CD4-positive, alpha-beta memory T cell (primary cell): ENCODE data around the gene STAB1. TPM values are rescaled to one million over a fixed set of nuclear protein-coding genes. Genes with fewer than 3 reads are reported as not detected.
"Not testable (repeated sequence)": the region's sequence is repeated elsewhere in the genome, so short reads cannot be mapped to it uniquely, and the experiment has no call there.

Source experiments
- CTCF ChIA-PET: fragments of 350-600 bp; sonication (Branson Sonifier 250); formaldehyde crosslinking; loops from one replicate; lab custom pipeline; 2021; ENCODE audit warnings: inconsistent platforms; ENCODE audit not compliant: partially characterized antibody; lab: Charles Lee
- POLR2A ChIA-PET: fragments of 350-600 bp; sonication (Branson Sonifier 250); formaldehyde crosslinking; loops from one replicate; lab custom pipeline; 2021; ENCODE audit not compliant: partially characterized antibody; lab: Charles Lee
- DNase-seq, 5 donors: peaks; one replicate each; pipeline versions ENCODE4 v3.0.0 to v3.0.0-alpha.2; 2020 to 2022; ENCODE audit warnings: mixed read lengths in 1 of 5
- H3K27ac ChIP-seq: one replicate; pipeline ENCODE4 v1.7.0; 2013; ENCODE audit warnings: low read depth, low read length
- H3K27me3 ChIP-seq: 2 replicates; pipeline ENCODE4 v1.7.0; 2013; ENCODE audit warnings: mild to moderate bottlenecking, low read length, moderate library complexity; ENCODE audit not compliant: insufficient read depth
- H3K36me3 ChIP-seq: 2 replicates; pipeline ENCODE4 v1.7.0; 2013; ENCODE audit warnings: mild to moderate bottlenecking, low read length, moderate library complexity; ENCODE audit not compliant: insufficient read depth
- H3K4me1 ChIP-seq: 2 replicates; pipeline ENCODE4 v1.7.0; 2013; ENCODE audit warnings: mild to moderate bottlenecking, low read length, moderate library complexity; ENCODE audit not compliant: insufficient read depth
- H3K4me3 ChIP-seq, 2 donors: one replicate each; pipeline ENCODE4 v1.7.0; 2013; ENCODE audit warnings: low read length in 2 of 2, mild to moderate bottlenecking in 1 of 2
- H3K9me3 ChIP-seq, 2 donors: one replicate each; pipeline ENCODE4 v1.7.0; 2013; ENCODE audit warnings: low read length in 2 of 2, control low read depth in 1 of 2; ENCODE audit not compliant: control insufficient read depth in 1 of 2
- H3K27ac Mint-ChIP-seq, 7 donors: one replicate each; pipeline ENCODE4 v1.8.0; 2020 to 2021; ENCODE audit warnings: mixed read lengths in 7 of 7, mild to moderate bottlenecking in 6 of 7, inconsistent platforms in 3 of 7, moderate library complexity in 3 of 7
- H3K27me3 Mint-ChIP-seq, 2 donors: one replicate each; pipeline ENCODE4 v1.8.0; 2020 to 2021; ENCODE audit warnings: mixed read lengths in 2 of 2
- H3K36me3 Mint-ChIP-seq, 2 donors: one replicate each; pipeline ENCODE4 v1.8.0; 2020 to 2021; ENCODE audit warnings: mixed read lengths in 2 of 2, inconsistent platforms in 1 of 2, mild to moderate bottlenecking in 1 of 2
- H3K4me1 Mint-ChIP-seq, 4 donors: one replicate each; pipeline ENCODE4 v1.8.0; 2020 to 2021; ENCODE audit warnings: mixed read lengths in 4 of 4, mild to moderate bottlenecking in 1 of 4
- H3K4me3 Mint-ChIP-seq, 8 donors: one replicate each; pipeline ENCODE4 v1.8.0; 2020 to 2021; ENCODE audit warnings: mixed read lengths in 8 of 8, mild to moderate bottlenecking in 7 of 8, moderate library complexity in 6 of 8, inconsistent platforms in 3 of 8
- H3K9me3 Mint-ChIP-seq, 8 donors: one replicate each; pipeline ENCODE4 v1.8.0; 2020 to 2021; ENCODE audit warnings: mixed read lengths in 8 of 8, mild to moderate bottlenecking in 5 of 8, inconsistent platforms in 3 of 8, moderate library complexity in 1 of 8
- intact Hi-C: fragments of 100-400 bp; cut with micrococcal nuclease; formaldehyde crosslinking; loops from one replicate; pipeline ENCODE4 v1.15.1; 2023
- polyA plus RNA-seq, 2 donors: library from polyadenylated mRNA; unstranded; fragments of 300-500 nt; fragmentation: Illumina TruSeq; gene quantifications; one replicate each; pipeline ENCODE4 v1.2.3, GENCODE V29; 2021
- total RNA-seq, 2 experiments: library from RNA; stranded (reverse); gene quantifications; one replicate each; pipeline ENCODE4 v1.2.3, GENCODE V29; 2021

STAB1 gene
- total and polyA plus RNA-seq, 4 experiments from 2014 or later: 11.3 to 13.9 TPM; not detected in 2

- H3K27me3 Mint-ChIP-seq: no peaks in the 10 kb centered on the region
- CTCF ChIA-PET: no interaction called here
These were observed 30.8 kb downstream of the STAB1 start for GRCh38 chr3:52525680-52526561.

GRCh38 chr3:52526671-52527038 lies 31.5 kb downstream of the STAB1 start:
- intact Hi-C loops, H3K4me1 Mint-ChIP-seq, H3K27me3 Mint-ChIP-seq, H3K27ac Mint-ChIP-seq, H3K4me1 ChIP-seq, H3K36me3 Mint-ChIP-seq, H3K36me3 ChIP-seq, H3K4me3 Mint-ChIP-seq, H3K27ac ChIP-seq, H3K27me3 ChIP-seq, DNase-seq, CTCF ChIA-PET, H3K9me3 Mint-ChIP-seq, H3K9me3 ChIP-seq, H3K4me3 ChIP-seq: not testable (repeated sequence)
- POLR2A ChIA-PET: interaction anchor here (2.1 kb wide), 1 partner anchor 9 kb away, joined by 9 read pairs; the partner anchor contains the start of gene UQCC5

More at GRCh38 chr3:52525680-52526561, 30.8 kb downstream of the STAB1 start:
- Histone ChIP-seq H3K9me3 (no peaks in the 10 kb centered on the region), H3K4me1 (no peaks in the 10 kb centered on the region), H3K4me3 (no peak overlapping the region), H3K36me3 (no peaks in the 10 kb centered on the region), H3K27ac (no peak overlapping the region), H3K27me3 (no peaks in the 10 kb centered on the region)
- H3K4me1 Mint-ChIP-seq: no peaks in the 10 kb centered on the region
- POLR2A ChIA-PET: interaction anchor here (2.1 kb wide), 1 partner anchor 10 kb away, joined by 9 read pairs; the partner anchor contains the start of gene UQCC5
- H3K9me3 Mint-ChIP-seq: no peaks in the 10 kb centered on the region
- peak overlapping the region in 1 of 8 donors; percentile 6 for H3K4me3 Mint-ChIP-seq
- no peak for DNase-seq
- no peaks in the 10 kb centered on the region for H3K36me3 Mint-ChIP-seq
- intact Hi-C loops: no loop called here
- peak overlapping the region in 1 of 7 donors; percentile 24 for H3K27ac Mint-ChIP-seq

GRCh38 chr3:52527039-52527731 lies 32.0 kb downstream of the STAB1 start:
- Histone ChIP-seq H3K27ac (no peak overlapping the region), H3K4me1 (no peaks in the 10 kb centered on the region), H3K4me3 (no peak overlapping the region), H3K9me3 (no peaks in the 10 kb centered on the region), H3K27me3 (no peaks in the 10 kb centered on the region), H3K36me3 (no peaks in the 10 kb centered on the region)
- ChIA-PET POLR2A (interaction anchor here (2.1 kb wide), 1 partner anchor 9 kb away, joined by 9 read pairs; the partner anchor contains the start of gene UQCC5), CTCF (no interaction called here)
- Mint-ChIP-seq H3K27me3 (no peaks in the 10 kb centered on the region), H3K27ac (no peak overlapping the region), H3K4me1 (peaks cover 0 to 2% (median 0%) of the 10 kb centered on the region in 4 donors), H3K4me3 (no peak overlapping the region), H3K36me3 (no peaks in the 10 kb centered on the region), H3K9me3 (no peaks in the 10 kb centered on the region)
- intact Hi-C loops: no loop called here
- no peak for DNase-seq

GRCh38 chr3:52527732-52528585 lies 32.8 kb downstream of the STAB1 start:
- Histone ChIP-seq H3K27ac (no peak overlapping the region), H3K4me3 (no peak overlapping the region), H3K9me3 (no peaks in the 10 kb centered on the region), H3K27me3 (no peaks in the 10 kb centered on the region), H3K36me3 (no peaks in the 10 kb centered on the region), H3K4me1 (peaks cover 7% of the 10 kb centered on the region)
- DNase-seq: no peak
- intact Hi-C loops: no loop called here
- H3K36me3 Mint-ChIP-seq: no peaks in the 10 kb centered on the region
- ChIA-PET POLR2A (interaction anchor here (2.1 kb wide), 1 partner anchor 8 kb away, joined by 9 read pairs; the partner anchor contains the start of gene UQCC5), CTCF (no interaction called here)
- H3K27me3 Mint-ChIP-seq: no peaks in the 10 kb centered on the region
- H3K4me3 Mint-ChIP-seq: no peak overlapping the region
- no peaks in the 10 kb centered on the region for H3K9me3 Mint-ChIP-seq
- H3K4me1 Mint-ChIP-seq: peaks cover 0 to 8% (median 3%) of the 10 kb centered on the region in 4 donors
- H3K27ac Mint-ChIP-seq: no peak overlapping the region

GRCh38 chr3:52528586-52529375 lies 33.6 kb downstream of the STAB1 start:
- peaks cover 0 to 8% (median 3%) of the 10 kb centered on the region in 4 donors for H3K4me1 Mint-ChIP-seq
- DNase-seq: no peak
- no peaks in the 10 kb centered on the region for H3K36me3 Mint-ChIP-seq
- peak overlapping the region in 1 of 7 donors; percentile 23 for H3K27ac Mint-ChIP-seq
- CTCF ChIA-PET: no interaction called here
- intact Hi-C loops: no loop called here
- H3K4me3 ChIP-seq: no peak overlapping the region
- H3K9me3 Mint-ChIP-seq: no peaks in the 10 kb centered on the region
- H3K27me3 Mint-ChIP-seq: no peaks in the 10 kb centered on the region
- H3K27ac ChIP-seq: no peak overlapping the region
- no peaks in the 10 kb centered on the region for H3K36me3 ChIP-seq
- POLR2A ChIA-PET: no interaction called here
- no peaks in the 10 kb centered on the region for H3K27me3 ChIP-seq
- H3K9me3 ChIP-seq: no peaks in the 10 kb centered on the region
- peak overlapping the region in 1 of 8 donors; percentile 21 for H3K4me3 Mint-ChIP-seq
- H3K4me1 ChIP-seq: peaks cover 8% of the 10 kb centered on the region

- Histone ChIP-seq H3K36me3 (no peaks in the 10 kb centered on the region), H3K27me3 (no peaks in the 10 kb centered on the region), H3K27ac (no peak overlapping the region), H3K9me3 (no peaks in the 10 kb centered on the region), H3K4me1 (peaks cover 8% of the 10 kb centered on the region), H3K4me3 (no peak overlapping the region)
- Mint-ChIP-seq H3K4me3 (no peak overlapping the region), H3K27me3 (no peaks in the 10 kb centered on the region), H3K4me1 (peaks cover 0 to 9% (median 5%) of the 10 kb centered on the region in 4 donors), H3K27ac (peak overlapping the region in 1 of 7 donors; percentile 86), H3K36me3 (no peaks in the 10 kb centered on the region), H3K9me3 (no peaks in the 10 kb centered on the region)
- intact Hi-C loops: no loop called here
- ChIA-PET POLR2A (no interaction called here), CTCF (no interaction called here)
- no peak for DNase-seq
These were observed 34.5 kb downstream of the STAB1 start for GRCh38 chr3:52529376-52530333.
